ENCODE measurements around the gene CACNB1.
A peak's percentile ranks its signal among the peaks of the same experiment; 100 is the strongest.

The CACNB1 gene

DNA sequence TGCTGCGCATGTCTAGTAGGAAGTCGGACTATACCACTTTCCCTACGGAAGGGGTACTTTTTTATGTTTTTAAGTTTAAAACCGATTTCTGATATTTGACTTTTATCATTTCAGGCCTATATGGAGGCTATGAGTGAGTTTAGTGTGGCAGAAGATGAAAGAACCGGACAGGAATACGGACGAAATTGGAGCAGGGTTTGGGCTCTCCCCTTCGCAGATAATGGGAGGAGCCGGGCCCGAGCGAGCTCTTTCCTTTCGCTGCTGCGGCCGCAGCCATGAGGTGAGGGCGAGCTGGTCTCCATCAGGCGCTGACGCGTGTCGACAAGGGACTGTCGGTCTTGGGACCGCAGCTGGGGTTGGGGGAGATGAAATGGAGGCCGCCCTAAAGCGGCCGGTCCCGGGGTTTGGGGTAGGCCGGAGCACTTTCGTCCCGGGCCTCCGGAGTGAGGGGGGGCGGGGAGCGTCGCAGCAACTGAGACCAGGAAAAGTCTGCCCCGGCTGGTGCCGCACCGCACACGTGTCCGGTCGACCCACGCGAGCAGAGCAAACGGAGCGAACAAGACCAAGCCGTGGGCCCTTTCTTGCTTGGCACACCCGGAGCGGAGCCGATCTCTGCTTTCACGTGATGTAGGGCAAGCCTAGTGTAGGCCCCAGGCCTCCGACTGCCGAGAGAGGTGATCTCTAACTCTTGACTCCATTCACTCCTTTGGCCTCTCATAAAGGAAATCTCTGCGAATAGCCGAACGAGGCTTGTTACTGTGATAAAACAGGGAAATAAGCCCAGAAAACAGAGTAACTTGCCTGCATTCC lies 2.8 kb upstream of the CACNB1 start, which contains the start of gene RPL19:
RPL19 (plus strand) TSS at position 214 of the 810 bp plus-strand sequence; CDS start at position 276, 62 bp downstream.
- peak in 1 of 2 donors; percentile 73 for DNase-seq

GRCh38 chr17:39199820-39200069 lies 2.3 kb upstream of the CACNB1 start:
- DNase-seq = peak; percentile 73 to 91

- no peak for DNase-seq
Observed at GRCh38 chr17:39198186-39198566, 707 bp upstream of the CACNB1 start.

DNA sequence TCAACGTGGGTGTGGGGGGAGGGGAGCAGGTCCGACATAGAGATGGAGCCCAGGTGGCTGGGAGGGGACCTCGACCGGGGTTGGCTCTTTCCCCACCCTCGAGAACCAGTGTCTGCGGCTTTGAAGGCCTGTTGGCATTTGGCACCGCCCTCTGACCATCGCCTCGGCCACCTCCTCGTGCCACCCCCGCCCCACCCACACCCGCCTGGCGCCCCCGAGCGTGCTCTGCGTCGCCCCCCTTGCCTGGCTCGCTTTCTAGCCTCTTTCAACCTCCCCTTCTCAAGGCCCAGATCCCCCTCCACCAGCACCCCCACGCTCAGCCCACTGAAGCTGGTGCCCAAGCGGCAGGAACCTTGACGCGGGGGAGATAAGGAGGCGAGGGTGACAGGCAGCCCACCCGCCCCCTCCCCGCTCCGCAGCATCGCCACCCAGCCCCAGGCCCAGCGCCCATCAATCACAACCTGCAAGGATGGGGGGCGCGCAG lies 619 bp downstream of the CACNB1 start:
- DNase-seq = no peak

DNA sequence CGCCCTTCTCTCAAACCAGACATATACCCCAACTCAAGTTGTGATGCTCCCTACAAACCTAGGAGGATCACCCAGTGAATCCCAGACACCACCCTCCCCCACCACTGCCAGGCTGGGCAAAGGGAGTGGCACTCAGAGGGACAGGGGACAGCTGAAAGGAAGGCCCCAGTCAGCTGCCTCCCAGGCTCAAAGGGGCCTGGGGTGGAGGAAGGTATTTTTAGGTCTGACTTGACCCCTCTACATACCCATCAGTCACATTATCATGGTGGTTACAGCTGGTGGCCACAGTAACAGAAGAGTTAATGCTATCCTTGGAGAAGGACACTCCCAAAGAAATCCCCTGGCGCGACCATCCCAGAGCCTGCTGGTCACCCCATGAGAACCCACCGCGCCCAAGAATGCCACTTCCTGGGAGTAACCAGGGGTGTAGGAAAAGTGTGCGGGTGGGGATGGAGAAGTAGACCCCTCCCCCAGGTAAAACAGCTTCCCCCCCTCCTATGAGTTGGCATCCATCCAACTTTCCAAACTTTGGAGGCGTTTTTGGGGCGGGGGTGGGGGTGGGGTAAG lies 1.1 kb downstream of the CACNB1 start:
- no peak for DNase-seq

- DNase-seq = no peak
Observed at GRCh38 chr17:39195568-39196160, 1.8 kb downstream of the CACNB1 start.

- no peak for DNase-seq
Observed at GRCh38 chr17:39194985-39195524, 2.4 kb downstream of the CACNB1 start.

DNA sequence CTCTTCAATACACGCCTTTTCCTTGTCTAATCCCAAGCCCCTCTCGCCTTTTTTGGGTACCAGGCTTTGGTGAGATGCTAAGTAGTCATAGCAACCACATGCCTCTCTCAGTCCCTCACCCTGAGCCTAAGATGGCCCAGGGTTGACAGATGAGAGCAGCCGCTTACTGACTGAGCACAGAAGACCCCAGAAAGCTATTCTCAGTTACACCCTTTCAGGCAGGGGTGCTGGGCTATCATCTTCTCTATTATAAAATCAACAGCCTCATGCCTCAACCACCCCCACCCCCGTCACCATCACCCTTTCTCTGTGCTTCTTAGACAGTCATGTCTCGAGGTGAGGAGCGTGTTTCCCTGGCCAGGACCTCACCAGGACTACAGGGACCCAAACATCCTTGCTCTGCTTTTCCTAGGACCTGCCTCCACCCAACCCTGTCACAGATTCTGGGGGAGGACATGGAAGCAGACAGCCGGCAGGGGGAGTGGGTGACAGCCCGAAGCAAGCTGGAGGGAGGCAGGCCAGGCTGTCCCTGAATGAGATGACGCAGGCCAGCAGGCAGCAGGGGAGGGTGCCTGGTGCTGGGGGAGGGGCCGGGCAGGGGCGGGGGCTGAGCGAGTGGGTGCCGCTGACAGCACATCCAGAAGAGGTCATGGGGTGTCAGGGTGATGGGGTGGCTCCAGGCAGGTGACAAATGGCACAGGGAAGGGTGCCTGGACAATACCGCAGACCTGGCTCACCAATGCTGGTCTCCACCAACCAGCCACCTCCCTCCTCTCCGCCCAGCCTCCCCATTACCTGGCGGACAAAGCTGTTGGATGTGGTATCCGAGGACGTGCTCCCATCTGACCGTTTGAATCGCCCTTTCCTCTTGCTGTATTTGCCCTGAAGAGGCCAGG lies 3.1 kb downstream of the CACNB1 start:
- DNase-seq = no peak

DNA sequence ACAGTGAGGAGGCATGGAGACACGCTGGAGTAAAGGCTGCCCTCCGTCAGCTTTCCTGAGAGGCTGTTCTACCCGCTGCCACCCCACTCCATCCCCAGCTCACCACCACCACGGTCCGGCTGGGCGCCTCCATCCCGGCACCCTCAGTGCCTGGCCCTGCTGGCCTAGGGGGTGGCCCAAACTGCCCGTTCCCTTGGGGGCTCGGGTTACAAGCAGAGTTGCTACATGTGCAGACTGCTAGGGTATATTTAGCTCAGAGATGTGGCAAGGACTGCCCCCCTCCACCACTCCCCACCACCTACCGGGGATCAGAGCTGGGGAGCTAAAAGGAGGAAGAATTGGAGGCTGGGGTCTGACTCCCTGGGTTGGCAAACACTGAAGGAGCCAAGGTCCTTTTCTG lies 4.1 kb downstream of the CACNB1 start:
- DNase-seq = no peak

DNA sequence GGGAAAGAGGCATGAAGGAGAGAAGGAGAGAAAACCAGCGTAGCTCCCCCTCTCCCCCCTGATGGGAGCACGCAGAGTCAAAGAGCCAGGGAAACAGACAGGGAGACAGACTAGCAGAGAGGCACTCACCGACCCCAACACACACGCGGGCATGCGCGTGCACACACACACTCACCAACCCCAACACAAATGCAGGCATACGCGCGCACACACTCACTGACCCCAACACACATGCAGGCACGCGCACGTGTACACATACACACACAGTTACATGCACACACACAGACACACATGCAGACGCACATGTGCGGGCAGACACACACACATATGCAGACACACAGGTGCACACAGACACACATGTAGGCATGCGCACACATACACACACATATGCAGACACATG lies 4.6 kb downstream of the CACNB1 start:
- no peak for DNase-seq

DNA sequence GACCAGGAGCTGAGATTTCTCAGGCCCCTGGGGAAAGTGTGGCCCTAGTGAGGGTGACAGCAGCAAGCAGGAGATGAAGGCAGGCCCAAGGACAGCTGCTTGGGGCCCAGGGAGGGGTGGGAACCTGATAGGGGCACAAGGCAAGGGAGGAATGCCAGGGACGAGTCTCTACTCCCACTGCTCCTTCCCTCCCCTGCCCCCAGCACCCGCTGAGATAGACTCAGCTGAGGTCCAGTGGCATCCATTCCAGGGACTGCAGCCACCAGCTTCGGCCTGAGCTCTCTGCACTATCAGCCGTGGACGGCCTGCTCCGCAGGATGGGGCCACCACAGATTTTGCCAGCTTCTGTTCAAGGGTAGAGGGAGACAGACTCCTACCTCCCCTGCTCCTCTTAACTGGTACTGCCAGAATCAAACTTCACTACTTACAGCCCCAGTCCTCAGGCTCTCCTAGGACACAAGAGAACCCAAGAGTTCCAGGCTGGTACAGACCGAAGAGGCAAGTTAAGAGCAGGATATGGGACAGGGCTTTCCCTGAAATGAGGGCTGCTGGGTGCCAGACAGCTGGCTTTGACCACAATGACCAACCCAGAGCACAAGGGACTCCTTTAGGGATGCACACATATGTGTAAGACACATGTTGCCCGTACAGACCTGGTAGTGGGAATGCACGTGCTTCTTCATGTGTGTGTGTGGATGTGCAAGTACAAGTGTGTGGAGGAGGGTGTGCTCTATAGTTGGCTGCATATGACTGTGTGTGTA lies 5.5 kb downstream of the CACNB1 start:
- no peak for DNase-seq

DNA sequence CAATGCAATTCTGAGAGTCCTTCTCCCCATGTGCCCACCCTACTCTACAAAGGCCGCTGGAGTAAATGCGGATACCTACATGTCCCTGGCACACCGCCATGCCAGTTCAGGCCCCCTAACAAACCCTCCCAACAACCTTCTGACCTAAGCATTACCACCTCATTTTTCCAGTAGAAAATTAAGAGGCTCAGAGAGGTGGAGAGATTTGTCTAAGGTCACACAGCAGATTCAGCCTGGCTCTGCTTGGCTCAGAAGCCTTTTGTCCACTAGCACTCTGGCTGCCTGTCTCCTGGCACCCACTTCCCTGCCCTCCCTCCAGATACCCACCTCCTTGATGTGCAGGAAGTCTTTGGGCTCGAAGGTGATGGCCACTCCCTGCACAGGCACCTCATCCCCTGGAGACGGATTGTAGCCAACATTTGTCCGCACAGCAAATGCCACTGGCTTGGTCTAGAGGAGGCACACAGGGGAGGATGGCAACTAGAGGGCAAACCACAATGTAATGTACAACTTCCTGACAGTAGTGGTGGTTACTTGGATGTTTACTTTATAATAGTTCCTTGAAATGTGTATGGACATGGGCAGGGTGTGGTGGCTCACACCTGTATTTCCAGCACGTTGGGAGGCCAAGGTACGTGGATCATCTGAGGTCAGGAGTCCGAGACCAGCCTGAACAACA lies 10.2 kb downstream of the CACNB1 start:
- DNase-seq = no peak

DNA sequence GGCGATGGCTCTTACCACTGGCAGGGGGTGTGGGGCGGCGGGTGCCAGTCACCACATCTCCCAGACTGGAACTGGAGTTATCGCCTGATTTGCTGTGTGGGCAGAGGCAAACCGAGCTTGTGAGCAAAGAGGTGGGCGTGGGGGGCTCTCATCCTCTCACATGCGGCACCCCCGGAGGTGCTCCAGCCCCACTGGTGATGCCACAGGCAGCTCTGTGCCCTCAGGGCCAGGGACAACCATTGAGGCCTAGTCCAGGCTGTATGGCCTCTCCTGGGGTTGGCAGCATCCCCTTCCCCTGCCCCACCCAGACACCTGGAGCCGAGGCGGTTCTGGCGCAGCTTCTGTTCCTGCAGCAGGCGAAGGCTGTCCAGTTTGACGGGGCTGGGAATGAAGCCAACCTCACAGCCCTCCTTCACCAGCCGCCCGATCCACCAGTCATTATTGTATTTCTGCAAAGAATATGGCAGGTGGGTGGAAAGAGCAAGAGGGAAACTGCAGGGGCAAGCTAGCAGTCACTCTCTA lies 10.9 kb downstream of the CACNB1 start:
- no peak for DNase-seq

GRCh38 chr17:39183720-39184119 lies 13.7 kb downstream of the CACNB1 start:
- DNase-seq = no peak

GRCh38 chr17:39183045-39183444 lies 14.4 kb downstream of the CACNB1 start:
- DNase-seq = no peak

DNA sequence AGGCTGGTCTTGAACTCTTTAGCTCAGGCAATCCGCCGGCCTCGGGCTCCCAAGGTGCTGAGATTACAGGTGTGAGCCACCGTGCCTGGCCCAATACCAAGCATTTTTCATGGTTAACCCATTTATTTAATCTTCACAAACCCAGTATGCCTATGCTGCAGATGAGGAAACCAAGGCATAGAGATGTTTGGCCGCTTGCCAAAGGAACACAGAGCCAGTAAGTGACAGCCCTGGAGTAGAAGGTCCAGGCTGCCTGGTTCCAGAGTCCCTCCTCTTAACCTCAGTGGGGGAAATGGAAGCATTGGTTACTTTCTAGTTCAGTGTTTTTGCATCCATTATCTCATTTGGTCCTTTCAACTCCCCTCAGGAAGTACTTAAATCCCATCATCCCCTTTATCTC lies 16.2 kb downstream of the CACNB1 start:
- DNase-seq = no peak

- no peak for DNase-seq
Observed at GRCh38 chr17:39178536-39178935, 18.9 kb downstream of the CACNB1 start.

DNA sequence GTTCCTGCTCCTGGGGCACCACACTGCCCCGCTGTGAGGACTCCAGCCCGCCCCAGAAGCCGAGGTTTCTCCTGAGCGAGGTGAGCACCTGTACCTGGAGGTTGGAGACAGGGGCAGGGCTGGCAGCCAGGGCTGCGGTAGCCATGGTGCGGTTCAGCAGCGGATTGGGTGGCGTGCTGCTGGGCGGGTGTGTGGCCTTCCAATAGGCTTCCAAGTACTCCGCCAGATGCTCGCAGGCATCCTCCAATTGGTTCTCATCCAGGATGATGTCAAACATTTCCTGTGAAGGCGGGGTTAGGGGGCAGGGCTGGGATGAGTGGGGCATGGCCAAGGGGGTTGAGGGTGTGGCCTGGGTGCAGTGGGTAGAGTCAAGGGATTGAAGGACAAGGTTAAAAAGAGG lies 20.2 kb downstream of the CACNB1 start:
- no peak for DNase-seq

- DNase-seq = peak in 1 of 2 donors; percentile 24
Observed at GRCh38 chr17:39175695-39176093, 21.8 kb downstream of the CACNB1 start.

- peak; percentile 37 to 81 for DNase-seq
Observed at GRCh38 chr17:39174920-39175694, 22.4 kb downstream of the CACNB1 start.

All from bone marrow (tissue), 2 donors.